ENCODE results near the gene PPM1F. TPM values are rescaled to one million over a fixed set of nuclear protein-coding genes. Genes with fewer than 3 reads are reported as not detected.

PPM1F gene
- polyA plus RNA-seq, 1 donor: 39.2 TPM

DNA sequence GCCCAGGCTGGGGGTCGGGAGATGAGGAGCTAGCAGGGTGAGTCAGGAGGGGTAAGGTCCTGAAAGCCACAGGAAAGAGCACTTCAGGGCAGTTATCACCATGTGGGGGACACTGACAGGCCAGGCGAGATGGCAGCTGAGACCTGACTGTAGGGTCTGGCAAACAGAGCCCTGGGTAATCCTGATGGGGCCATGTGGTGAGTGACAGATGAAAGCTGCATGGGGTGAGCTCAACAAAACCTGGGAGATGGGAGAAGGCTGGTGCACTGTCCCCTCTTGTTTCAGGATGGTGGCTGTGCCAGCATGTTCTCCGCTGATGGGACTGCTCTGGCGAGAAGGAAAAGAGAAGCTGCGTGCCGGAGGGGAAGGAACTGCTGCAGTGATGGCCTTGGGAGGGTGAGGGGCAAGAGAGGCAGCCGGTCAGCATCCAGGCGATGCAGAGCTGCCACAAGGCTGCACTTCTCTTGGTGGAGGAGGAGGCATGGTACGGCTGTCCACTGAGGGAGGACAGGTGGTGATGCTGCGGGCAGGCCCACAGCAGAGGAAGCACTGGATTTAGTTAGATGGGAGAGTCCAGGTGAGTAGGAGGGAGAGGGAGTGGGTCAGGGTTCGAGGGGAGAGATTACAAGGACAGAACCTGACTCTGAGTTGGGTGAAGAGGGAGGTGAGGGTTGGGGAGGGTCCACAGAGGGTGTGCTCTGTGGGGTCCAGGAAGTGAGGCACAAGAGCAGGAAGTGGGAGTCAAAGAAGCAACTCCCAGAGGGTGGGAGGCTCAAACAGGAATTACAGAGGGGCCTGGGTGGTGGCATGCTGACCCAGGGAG, 26.1 kb upstream of the PPM1F start:
- DNase-seq: no peak

- DNase-seq: no peak
Observed at GRCh38 chr22:21977814-21978213, 25.2 kb upstream of the PPM1F start.

GRCh38 chr22:21975854-21976345, 23.3 kb upstream of the PPM1F start:
- no peak for DNase-seq

DNA sequence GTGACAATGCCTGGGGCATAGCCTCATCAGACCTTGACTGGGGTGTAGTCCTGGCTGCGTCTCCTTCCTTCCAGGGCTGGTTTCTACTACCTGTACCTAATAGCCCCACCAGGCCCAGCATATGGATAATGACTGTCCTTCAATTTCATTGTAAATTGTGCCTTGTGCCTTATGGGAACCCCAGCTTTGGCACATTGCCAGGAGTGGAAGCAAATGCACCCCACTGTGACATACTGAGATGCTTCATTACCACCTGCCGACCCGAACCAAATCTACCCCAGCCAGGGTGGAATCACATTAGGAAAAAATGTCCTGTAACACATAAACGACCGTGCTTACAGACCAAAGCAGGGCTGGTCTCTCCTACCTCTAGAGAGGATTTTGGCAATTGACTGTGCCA, 22.6 kb upstream of the PPM1F start:
- no peak for DNase-seq

DNA sequence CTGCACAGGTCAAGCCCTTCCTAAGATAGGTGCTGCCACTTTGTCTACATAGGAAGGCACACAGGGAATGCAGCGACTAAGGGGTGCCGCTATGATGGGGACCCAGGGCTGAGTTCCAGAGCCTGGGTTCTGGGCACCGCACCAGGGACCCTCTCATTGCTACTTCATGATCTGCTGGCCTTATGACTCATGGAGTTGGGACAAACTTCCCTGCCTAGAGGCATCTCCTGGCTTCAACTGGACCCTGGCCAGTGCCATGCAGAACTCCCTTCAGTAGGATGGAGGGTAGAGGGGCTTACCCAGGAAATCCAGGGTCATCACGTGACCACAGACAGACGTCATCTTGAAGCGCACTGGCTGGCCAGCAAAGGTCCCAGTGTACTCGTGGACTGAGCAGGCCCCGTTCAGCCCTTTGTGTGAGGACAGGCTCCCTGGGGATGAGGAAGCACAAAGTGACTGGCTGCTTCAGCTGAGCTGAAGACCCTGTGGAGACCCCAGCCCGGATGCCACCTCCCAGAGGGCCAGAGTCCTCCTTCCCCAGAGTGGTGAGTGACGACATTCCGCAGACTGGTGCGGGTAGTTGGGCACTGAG, 21.5 kb upstream of the PPM1F start:
- no peak for DNase-seq

GRCh38 chr22:21972806-21973205, 20.2 kb upstream of the PPM1F start:
- no peak for DNase-seq

- DNase-seq: no peak
Observed at GRCh38 chr22:21972293-21972779, 19.7 kb upstream of the PPM1F start.

GRCh38 chr22:21971858-21972275, 19.2 kb upstream of the PPM1F start:
- no peak for DNase-seq

- DNase-seq: no peak
Observed at GRCh38 chr22:21970800-21971617, 18.4 kb upstream of the PPM1F start.

DNA sequence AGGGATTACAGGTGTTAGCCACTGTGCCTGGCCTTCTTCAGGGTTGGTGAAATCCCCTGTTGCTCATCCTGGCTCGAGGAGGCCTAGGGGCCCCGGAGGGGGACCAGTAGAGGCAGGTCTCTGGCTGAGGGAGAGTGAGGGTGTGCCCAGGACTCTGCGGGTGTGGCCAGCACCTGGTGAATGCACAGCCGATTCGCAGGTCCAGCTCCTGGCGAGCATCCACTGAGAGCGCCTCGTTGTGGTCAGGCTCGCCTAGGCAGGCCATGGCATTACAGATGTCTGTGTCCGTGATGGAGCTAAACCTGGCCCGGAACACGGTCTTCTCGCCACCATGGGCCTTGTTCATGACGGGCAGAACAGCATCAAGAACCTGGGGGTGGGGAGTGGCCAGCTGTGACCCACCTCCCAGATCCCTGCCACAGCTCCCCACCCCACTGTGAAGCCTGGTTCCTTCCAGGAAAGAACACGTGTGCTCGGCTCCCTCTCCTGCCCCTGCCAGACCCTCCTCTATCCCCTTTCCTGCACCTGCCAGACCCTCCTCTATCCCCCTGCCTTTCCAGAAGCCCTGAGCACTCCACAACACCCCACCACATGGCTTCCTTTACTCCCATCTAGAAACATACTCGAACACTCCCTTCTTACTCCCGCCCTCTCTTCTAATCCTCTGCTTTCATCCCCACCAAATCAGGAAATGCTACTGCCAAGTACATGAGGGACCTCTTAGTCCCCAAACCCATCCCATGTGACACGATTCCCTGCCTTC, 17.6 kb upstream of the PPM1F start:
- DNase-seq: no peak

DNA sequence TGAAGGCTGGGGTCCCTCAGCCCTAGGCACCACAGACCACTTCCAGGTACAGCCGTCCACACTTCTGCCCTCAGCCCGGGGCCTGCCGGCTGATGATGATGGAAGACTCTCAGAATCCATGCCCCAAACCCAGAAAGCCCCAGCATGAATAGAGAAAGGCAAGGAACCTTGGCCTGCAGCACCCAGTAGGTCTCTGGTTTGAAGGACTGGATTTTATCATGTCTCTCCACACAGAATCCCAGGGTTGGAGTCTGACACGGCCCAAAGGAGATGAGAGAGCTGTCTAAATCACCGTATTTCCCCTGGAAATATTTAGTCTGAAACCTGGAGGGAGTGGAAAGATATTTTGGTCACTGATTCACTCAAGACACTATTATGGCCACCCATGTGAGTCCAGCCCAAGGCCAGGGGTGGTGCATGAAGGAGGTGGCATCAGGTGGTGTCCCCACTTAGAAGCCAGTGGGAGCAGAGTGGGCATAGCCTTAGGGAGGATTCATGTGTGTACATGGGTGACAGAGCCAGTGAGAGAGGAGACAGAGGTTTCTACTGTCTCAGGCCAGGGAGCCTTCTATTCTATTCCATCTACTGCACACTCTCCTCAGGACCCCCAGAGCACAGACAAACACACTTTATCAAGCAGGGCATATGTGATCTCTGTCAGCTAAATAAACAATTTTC, 15.9 kb upstream of the PPM1F start:
- no peak for DNase-seq

- no peak for DNase-seq
Observed at GRCh38 chr22:21967693-21968271, 15.1 kb upstream of the PPM1F start.

DNA sequence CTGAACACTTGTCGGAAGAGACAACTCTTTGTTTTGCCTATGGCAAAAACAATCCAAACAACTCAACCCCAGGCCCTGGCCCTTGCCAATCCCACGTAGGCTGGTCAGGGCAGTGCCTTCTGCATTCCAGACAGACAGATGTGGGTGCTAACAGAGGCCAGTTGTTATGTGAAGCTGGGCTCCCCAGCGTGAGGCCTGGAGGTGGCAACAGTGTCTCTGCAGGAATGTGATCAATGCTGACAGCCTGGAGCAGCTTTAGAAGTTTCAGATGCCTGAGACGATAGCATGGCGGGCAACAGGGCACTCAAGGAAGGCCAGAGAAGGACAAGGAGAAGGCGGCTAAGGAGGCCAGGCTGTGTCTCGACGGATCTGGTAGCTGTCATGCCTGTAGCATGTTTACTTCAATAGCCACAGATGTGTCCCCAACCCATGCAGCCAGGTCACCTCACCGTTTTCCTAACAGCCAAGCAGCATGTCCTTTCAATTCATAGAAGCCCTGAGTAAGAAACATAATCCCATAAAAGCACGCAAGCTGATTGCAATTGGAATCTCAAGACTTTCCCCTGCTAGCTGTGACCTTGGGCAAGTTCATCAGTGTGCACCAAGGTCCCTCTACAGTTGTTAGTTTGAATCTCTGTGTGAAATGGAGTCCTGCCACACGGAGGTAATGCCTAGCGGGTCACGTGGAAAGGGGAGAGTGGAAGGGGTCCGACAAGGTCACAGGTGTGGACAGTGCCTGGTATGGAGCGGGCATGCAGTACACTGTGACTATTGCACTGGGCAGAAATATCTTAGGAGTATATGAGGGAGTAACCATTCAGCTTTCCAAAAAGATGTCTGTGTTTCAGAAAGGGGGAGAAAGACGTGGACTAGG, 14.2 kb upstream of the PPM1F start:
- no peak for DNase-seq

- DNase-seq: no peak
Observed at GRCh38 chr22:21965762-21966288, 13.2 kb upstream of the PPM1F start.

DNA sequence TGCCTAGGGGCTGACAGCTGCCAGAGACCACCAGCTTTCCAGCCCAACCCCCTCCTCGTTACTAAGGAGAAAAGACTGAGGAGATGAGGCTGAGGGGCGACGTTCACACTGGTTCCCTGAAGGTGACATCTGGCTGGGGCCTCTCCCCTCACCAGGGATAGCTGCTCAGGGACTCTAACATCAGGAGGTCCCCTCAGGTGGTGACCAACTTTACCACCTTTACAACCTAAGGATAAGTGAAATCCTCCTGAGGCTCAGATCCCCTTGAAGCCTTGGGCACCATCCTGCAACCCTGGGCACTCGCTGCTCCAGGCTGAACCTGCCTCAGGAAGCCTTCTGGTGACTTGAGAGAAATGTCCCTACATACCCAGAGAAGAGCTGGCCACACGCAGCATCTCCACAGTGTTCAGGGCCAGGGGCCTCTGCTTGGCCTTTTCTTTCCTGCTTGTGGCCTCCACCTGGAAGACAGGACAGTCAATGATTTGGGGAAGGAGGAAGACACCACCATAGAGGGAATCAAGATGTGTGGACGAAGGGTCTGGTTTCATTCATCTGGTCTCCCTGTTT, 12.4 kb upstream of the PPM1F start:
- DNase-seq: no peak

- no peak for DNase-seq
Observed at GRCh38 chr22:21964234-21964633, 11.6 kb upstream of the PPM1F start.

- DNase-seq: no peak
Observed at GRCh38 chr22:21963790-21964211, 11.2 kb upstream of the PPM1F start.

- no peak for DNase-seq
Observed at GRCh38 chr22:21963286-21963685, 10.6 kb upstream of the PPM1F start.

DNA sequence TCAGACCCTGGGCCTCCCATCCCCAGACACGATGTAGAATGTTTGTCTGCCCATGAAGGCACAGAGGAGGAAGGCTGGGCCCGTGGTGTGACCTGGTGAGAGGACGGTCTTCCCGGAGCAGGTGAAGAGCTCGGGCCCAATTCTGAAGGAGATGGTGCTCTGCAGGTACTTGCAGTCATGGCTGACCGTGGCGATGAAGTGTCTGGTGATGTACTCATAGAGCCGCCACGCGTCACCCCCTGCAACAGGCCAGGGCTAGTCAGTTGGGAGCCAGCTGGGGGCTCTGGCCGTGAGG, 10.0 kb upstream of the PPM1F start:
- no peak for DNase-seq
